ENCODE data around the gene DR1. TPM values are rescaled to one million over a fixed set of nuclear protein-coding genes. Genes with fewer than 3 reads are reported as not detected.
A peak's percentile ranks its signal among the peaks of the same experiment; 100 is the strongest.

Gene DR1
- total RNA-seq, 1 experiment from 2014 or later: 87.3 TPM

GRCh38 chr1:93302078-93302477, 43.6 kb upstream of the DR1 start:
- Histone ChIP-seq H2BK15ac (ENCODE audit: low read depth, low read length) (no peak overlapping the region), H3K18ac (ENCODE audit: insufficient read length, low read depth, low read length) (no peak overlapping the region), H3K23me2 (ENCODE audit: insufficient read length, low read depth, low read length, poor library complexity, severe bottlenecking) (no peaks in the 10 kb centered on the region), H4K8ac (replicated peaks; ENCODE audit: insufficient read length, low read depth, low read length) (no peak overlapping the region), H3K56ac (ENCODE audit: insufficient read length, low read depth, low read length) (no peak overlapping the region), H2BK120ac (ENCODE audit: low read depth, low read length, poor library complexity, severe bottlenecking) (no peak overlapping the region), H3K27ac (ENCODE audit: insufficient read length, low read depth, low read length) (no peak overlapping the region), H3K4me1 (ENCODE audit: insufficient read depth, low read length) (no peaks in the 10 kb centered on the region), H3K79me2 (ENCODE audit: insufficient read depth, low read length) (no peaks in the 10 kb centered on the region), H4K20me1 (ENCODE audit: control insufficient read depth, insufficient read depth, insufficient read length) (no peaks in the 10 kb centered on the region), H3K9ac (ENCODE audit: extremely low read depth, insufficient read length, low read length) (no peak overlapping the region), H3K23ac (ENCODE audit: insufficient read length, low read depth, low read length) (no peak overlapping the region), H3K14ac (ENCODE audit: insufficient read depth, low read length) (no peak overlapping the region), H3K27me3 (ENCODE audit: insufficient read depth, low read length) (no peaks in the 10 kb centered on the region), H3K4ac (ENCODE audit: low read depth, low read length) (no peak overlapping the region), H3K4me2 (ENCODE audit: insufficient read depth, insufficient read length, low read length) (no peak overlapping the region), H3K9me3 (ENCODE audit: control insufficient read depth, low read depth, low read length) (no peaks in the 10 kb centered on the region), H2BK12ac (ENCODE audit: insufficient read length, low read depth, low read length) (no peak overlapping the region), H4K91ac (ENCODE audit: insufficient read length, low read depth, low read length) (no peak overlapping the region), H2BK20ac (ENCODE audit: low read depth, low read length, poor library complexity, severe bottlenecking) (no peak overlapping the region), H3K79me1 (ENCODE audit: insufficient read depth, low read depth, low read length, poor library complexity, severe bottlenecking) (no peaks in the 10 kb centered on the region), H2BK5ac (ENCODE audit: insufficient read length, low read length) (no peak overlapping the region), H3T11ph (ENCODE audit: low read length) (no peak overlapping the region), H2AK5ac (ENCODE audit: insufficient read length, low read length) (no peak overlapping the region), H2AFZ (ENCODE audit: low read length) (no peak overlapping the region), H4K5ac (ENCODE audit: insufficient read length, low read depth, low read length) (no peak overlapping the region)
- H3K9me3 Mint-ChIP-seq: peaks cover 2 to 3% of the 10 kb centered on the region in 2 experiments; a peak in 2 of 5 replicates
- peaks cover 0 to 9% (median 7%) of the 10 kb centered on the region in 3 experiments; a peak in 4 of 7 replicates for H3K36me3 Mint-ChIP-seq (ENCODE audit: insufficient read depth in 1 of 3, low read depth in 3 of 3)
- no peak for DNase-seq
- TF ChIP-seq CTCF (conservative IDR thresholded peaks at IDR 0.05): no peak
- no peak overlapping the region for H3K4me3 Mint-ChIP-seq
- peak overlapping the region in 2 of 3 experiments; percentile 26 to 55; a peak in 2 of 7 replicates for H3K27ac Mint-ChIP-seq
- peaks cover 29 to 36% of the 10 kb centered on the region in 2 experiments for H3K4me1 Mint-ChIP-seq
- H3K27me3 Mint-ChIP-seq (ENCODE audit: low read depth): no peaks in the 10 kb centered on the region
- WGBS (ENCODE audit: extremely low coverage, insufficient read length, low lambda C conversion rate): no CpG with 5 or more reads among the region's 5 CpGs

Measured in H9 (cell line).